LNCAP (cell line): ENCODE data around the gene SLC38A7.

Experiments
- TF ChIP-seq, protein P1 (sequence below): fragments of 450-650 bp; IDR thresholded peaks from 2 replicates; pipeline ENCODE4 v1.5.1; 2017; ENCODE audit warnings: mild to moderate bottlenecking

Gene SLC38A7

DNA sequence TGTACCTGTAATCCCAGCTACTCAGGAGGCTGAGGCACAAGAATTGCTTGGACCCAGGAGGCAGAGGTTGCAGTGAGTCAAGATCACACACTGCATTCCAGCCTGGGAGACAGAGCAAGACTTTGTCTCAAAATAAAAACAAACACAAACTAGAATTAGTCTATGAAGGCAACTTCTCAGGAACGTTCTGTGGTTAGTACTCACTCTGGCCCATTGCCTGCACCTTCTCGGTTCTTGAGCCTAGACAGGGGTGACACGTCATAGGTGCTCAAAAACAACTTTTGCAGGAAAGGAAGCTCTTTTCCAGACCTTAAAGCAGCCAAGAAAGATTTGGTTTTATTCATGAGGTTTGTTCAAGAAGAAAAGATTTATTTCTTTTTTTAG lies 32.6 kb downstream of the SLC38A7 start:
- TF ChIP-seq, protein P1, sequence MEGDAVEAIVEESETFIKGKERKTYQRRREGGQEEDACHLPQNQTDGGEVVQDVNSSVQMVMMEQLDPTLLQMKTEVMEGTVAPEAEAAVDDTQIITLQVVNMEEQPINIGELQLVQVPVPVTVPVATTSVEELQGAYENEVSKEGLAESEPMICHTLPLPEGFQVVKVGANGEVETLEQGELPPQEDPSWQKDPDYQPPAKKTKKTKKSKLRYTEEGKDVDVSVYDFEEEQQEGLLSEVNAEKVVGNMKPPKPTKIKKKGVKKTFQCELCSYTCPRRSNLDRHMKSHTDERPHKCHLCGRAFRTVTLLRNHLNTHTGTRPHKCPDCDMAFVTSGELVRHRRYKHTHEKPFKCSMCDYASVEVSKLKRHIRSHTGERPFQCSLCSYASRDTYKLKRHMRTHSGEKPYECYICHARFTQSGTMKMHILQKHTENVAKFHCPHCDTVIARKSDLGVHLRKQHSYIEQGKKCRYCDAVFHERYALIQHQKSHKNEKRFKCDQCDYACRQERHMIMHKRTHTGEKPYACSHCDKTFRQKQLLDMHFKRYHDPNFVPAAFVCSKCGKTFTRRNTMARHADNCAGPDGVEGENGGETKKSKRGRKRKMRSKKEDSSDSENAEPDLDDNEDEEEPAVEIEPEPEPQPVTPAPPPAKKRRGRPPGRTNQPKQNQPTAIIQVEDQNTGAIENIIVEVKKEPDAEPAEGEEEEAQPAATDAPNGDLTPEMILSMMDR, result no peak

DNA sequence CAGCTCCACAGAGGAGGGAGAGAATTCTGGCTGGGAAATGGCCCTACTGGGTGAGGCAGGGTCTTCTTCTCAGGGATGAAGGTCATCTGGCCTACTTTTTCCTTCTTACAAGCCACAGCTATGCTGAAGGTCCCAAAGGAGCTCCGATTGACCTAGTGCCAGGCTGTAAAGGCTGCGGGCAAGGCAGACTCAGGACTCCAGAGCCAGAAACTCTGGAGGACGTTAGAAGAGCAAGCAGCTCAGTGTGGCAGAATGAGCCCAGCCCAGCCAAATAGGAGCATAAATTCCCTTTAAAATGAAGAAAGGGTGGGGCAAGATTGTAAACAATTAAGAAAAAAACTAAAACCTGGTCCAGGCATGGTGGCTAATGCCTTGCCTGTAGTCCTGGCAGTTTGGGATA lies 34.9 kb downstream of the SLC38A7 start:
- TF ChIP-seq, protein P1, result no peak

DNA sequence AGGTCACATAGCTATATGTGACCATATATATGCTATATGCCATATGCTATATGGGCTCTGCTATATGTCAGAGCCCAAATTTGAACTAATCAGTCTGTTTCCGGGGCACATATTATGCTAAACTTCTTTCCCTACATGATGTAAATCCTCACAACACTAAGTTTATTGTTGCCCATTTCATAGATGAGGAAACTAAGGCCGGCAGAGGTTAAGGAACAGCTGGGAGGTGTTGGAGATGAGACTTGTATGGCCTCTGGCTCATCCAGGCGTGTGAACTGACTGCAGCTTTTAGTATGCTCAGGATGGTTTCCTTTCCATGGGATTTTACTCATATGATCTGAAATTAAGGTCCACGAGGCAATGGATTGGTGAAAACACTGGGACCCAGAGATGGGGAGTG lies 37.5 kb downstream of the SLC38A7 start:
- TF ChIP-seq, protein P1, result no peak

DNA sequence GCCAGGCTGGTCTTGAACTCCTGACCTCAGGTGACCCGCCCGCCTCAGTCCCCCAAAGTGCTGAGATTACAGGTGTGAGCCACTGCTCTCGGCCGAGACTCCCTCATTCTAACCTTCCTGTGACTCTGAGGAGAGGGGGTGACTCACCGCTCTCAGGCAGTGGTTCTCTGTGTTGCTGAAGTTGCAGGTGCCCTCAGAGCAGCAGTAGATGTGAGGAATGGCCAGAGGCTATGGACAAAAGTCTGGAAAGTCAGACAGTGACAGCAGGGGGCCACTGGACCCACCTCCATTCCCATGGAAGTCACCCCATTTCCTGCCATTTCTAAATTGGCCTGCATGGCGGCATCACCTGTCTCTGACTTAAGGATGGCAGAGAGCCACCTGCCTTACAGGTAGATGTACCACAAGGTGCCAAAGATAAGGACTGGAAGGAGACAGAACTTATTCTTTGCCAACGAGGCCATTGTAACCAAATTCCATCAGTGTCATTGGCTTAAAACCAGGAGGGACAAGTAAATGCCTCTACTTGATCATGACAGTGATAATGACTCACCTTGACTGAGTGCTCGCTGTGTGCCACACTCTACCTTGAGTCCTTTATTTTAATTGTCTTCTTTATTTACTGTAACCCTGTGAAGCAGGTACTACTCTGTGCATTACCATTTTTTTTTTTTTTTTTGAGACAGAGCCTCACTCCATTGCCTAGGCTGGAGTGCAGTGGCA lies 39.6 kb downstream of the SLC38A7 start:
- TF ChIP-seq, protein P1, result no peak

DNA sequence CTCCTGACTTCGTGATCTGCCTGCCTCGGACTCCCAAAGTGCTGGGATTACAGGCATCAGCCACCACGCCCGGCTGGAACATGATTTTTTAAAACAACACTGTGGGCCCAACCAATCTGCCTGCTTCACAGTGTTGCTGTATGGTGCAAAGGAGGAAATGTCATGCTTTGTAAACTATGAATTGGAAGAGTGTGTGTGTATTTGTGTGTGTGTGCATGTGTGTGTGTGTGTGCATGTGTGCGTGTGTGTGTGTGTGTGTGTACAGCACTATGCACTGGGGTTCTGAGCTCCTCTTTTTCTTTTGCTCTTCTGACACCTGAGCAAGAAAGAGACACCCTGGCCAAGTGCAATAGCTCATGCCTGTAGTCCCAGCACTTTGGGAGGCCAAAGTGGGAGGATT lies 40.5 kb downstream of the SLC38A7 start:
- TF ChIP-seq, protein P1, result no peak

DNA sequence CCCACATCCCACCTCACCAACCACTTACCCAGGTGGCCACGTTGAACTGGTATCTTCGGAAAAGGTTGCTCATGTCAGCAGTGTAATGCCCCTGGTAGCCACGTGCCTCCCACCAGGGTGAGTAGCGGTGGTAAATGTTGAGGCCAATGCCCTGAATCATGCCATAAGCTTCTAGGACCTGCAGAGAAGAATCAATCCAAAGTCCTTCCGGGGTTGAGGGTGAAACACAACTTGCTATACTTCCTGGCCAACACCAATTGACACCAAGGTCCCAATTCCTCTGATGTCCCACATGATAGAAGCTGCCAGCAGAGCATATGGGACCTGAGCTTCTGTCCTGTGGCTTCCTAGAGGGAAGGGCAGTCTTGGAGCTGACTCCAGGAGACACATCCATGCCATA lies 43.6 kb downstream of the SLC38A7 start:
- TF ChIP-seq, protein P1, result no peak

DNA sequence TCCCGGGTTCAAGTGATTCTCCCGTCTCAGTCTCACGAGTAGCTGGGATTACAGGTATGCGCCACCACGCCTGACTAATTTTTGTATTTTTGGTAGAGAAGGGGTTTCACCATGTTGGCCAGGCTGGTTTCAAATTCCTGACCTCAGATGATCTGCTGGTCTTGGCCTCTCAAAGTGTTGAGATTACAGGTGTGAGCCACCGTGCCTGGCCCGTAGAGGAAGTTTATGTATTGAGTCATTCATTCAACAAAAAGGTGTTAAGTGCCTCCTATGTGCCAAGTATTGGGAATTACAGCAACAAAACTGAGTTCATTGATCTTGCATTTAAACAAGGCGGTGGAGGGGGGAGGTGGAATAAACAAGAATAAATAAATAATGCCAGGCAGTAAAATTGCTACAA lies 44.7 kb downstream of the SLC38A7 start:
- TF ChIP-seq, protein P1, result no peak

DNA sequence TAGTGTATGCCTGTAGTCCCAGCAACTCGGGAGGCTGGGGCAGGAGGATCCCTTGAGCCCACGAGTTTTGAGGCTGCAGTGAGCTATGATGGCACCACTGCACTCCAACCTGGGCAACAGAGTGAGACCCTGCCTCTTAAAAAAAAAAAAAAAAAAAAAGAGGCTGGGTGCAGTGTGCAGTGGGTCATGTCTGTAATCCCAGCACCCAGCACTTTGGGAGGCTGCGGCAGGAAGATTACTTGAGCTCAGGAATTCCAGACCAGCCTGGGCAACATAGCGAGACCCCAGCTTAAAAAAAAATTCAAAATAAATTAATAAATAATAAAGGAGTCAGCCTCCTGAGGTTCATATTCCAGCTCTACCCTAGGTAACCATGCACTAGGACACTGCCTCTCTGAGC lies 45.3 kb downstream of the SLC38A7 start:
- TF ChIP-seq, protein P1, result no peak
